Right atrium auricular region (tissue), 2 donors: ENCODE results near the gene CNTLN. TPM values are rescaled to one million over a fixed set of nuclear protein-coding genes. Genes with fewer than 3 reads are reported as not detected.

Experiments used
- DNase-seq: peaks from one replicate; pipeline ENCODE4 v3.0.0-alpha.2; 2019; ENCODE audit warnings: low spot score
- H3K27ac ChIP-seq, 2 donors: fragments of 200-600 bp; sonication (generic); 1 replicate in 1 of 2; 2 replicates in 1 of 2; pipeline ENCODE4 v1.5.1; 2016 to 2019
- H3K27me3 ChIP-seq, 2 donors: fragments of 200-600 bp; sonication (generic); one replicate each; pipeline versions ENCODE4 v1.5.1 to v1.6.0; 2017 to 2019
- H3K36me3 ChIP-seq: fragments of 200-600 bp; sonication (generic); one replicate; pipeline ENCODE4 v1.5.1; 2016
- H3K4me1 ChIP-seq, 2 donors: fragments of 200-600 bp; sonication (generic); one replicate each; pipeline versions ENCODE4 v1.5.1 to v1.6.0; 2017 to 2019
- H3K4me3 ChIP-seq, 2 donors: fragments of 200-600 bp; sonication (generic); 1 replicate in 1 of 2; 2 replicates in 1 of 2; pipeline ENCODE4 v1.5.1; 2017 to 2019; ENCODE audit warnings: mild to moderate bottlenecking in 1 of 2, moderate library complexity in 1 of 2
- H3K9me3 ChIP-seq, 2 donors: fragments of 200-600 bp; sonication (generic); one replicate each; pipeline ENCODE4 v1.5.1; 2019
- total RNA-seq, 2 donors: library from RNA; depleted of rRNA; stranded (reverse); fragments of >200 nt; gene quantifications; one replicate each; pipeline ENCODE4 v1.1.0, GENCODE V29; 2016
- TF ChIP-seq, protein P1 (sequence below), 2 donors: fragments of 200-600 bp; sonication (generic); IDR thresholded peaks; one replicate each; pipeline ENCODE4 v1.5.1; 2019; ENCODE audit warnings: antibody characterized with exemption in 2 of 2

The CNTLN gene
- total RNA-seq, 2 donors from 2014 or later = 3.2 to 5.9 TPM

- peaks cover 0 to 8% of the 10 kb centered on the region in 2 donors for H3K4me1 ChIP-seq
- no peaks in the 10 kb centered on the region for H3K36me3 ChIP-seq
- H3K27me3 ChIP-seq = no peaks in the 10 kb centered on the region
- H3K27ac ChIP-seq = peak overlapping the region; percentile 91 to 96
- H3K9me3 ChIP-seq = no peaks in the 10 kb centered on the region
- DNase-seq = no peak
- H3K4me3 ChIP-seq = peak overlapping the region; percentile 95
- TF ChIP-seq, protein P1, sequence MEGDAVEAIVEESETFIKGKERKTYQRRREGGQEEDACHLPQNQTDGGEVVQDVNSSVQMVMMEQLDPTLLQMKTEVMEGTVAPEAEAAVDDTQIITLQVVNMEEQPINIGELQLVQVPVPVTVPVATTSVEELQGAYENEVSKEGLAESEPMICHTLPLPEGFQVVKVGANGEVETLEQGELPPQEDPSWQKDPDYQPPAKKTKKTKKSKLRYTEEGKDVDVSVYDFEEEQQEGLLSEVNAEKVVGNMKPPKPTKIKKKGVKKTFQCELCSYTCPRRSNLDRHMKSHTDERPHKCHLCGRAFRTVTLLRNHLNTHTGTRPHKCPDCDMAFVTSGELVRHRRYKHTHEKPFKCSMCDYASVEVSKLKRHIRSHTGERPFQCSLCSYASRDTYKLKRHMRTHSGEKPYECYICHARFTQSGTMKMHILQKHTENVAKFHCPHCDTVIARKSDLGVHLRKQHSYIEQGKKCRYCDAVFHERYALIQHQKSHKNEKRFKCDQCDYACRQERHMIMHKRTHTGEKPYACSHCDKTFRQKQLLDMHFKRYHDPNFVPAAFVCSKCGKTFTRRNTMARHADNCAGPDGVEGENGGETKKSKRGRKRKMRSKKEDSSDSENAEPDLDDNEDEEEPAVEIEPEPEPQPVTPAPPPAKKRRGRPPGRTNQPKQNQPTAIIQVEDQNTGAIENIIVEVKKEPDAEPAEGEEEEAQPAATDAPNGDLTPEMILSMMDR (IDR thresholded peaks at IDR 0.05) = no peak
Measured at GRCh38 chr9:17135295-17136160, 688 bp downstream of the CNTLN start.

- H3K4me3 ChIP-seq = no peak overlapping the region
- H3K27me3 ChIP-seq = no peaks in the 10 kb centered on the region
- no peaks in the 10 kb centered on the region for H3K36me3 ChIP-seq
- H3K4me1 ChIP-seq = peaks cover 0 to 8% of the 10 kb centered on the region in 2 donors
- no peak overlapping the region for H3K27ac ChIP-seq
- no peak for DNase-seq
- TF ChIP-seq, protein P1 (IDR thresholded peaks at IDR 0.05) = no peak
- no peaks in the 10 kb centered on the region for H3K9me3 ChIP-seq
Measured at GRCh38 chr9:17137566-17137965, 2.7 kb downstream of the CNTLN start.

GRCh38 chr9:17138503-17138902, 3.7 kb downstream of the CNTLN start:
- Histone ChIP-seq H3K4me1 (peaks cover 0 to 8% of the 10 kb centered on the region in 2 donors), H3K4me3 (no peak overlapping the region), H3K27me3 (no peaks in the 10 kb centered on the region), H3K27ac (no peak overlapping the region), H3K36me3 (no peaks in the 10 kb centered on the region), H3K9me3 (no peaks in the 10 kb centered on the region)
- no peak for DNase-seq
- TF ChIP-seq, protein P1 (IDR thresholded peaks at IDR 0.05) = no peak

DNA sequence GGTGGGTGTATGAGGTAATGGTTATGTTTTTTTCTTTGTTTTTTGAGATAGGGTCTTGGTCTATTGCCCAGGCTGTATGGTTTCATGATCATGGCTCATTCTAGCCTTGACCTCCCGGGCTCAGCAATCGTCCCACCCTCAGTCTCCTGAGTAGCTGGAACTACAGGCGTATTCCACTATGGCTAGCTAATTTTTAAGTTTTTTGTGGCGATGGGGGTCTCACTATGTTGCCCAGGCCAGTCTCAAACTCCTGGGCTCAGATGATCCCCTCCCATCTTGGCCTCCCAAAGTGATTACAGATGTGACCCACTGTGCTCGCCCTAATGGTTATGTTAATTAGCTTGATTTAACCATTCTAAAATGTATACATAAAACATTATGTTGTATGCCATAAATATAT, 5.6 kb downstream of the CNTLN start:
- H3K4me3 ChIP-seq = no peak overlapping the region
- no peaks in the 10 kb centered on the region for H3K4me1 ChIP-seq
- H3K9me3 ChIP-seq = no peaks in the 10 kb centered on the region
- no peaks in the 10 kb centered on the region for H3K27me3 ChIP-seq
- DNase-seq = no peak
- H3K36me3 ChIP-seq = no peaks in the 10 kb centered on the region
- TF ChIP-seq, protein P1 (IDR thresholded peaks at IDR 0.05) = no peak
- H3K27ac ChIP-seq = no peak overlapping the region

- H3K27ac ChIP-seq = no peak overlapping the region
- TF ChIP-seq, protein P1 (IDR thresholded peaks at IDR 0.05) = no peak
- DNase-seq = no peak
- no peak overlapping the region for H3K4me3 ChIP-seq
- H3K27me3 ChIP-seq = no peaks in the 10 kb centered on the region
- no peaks in the 10 kb centered on the region for H3K9me3 ChIP-seq
- H3K4me1 ChIP-seq = no peaks in the 10 kb centered on the region
- H3K36me3 ChIP-seq = no peaks in the 10 kb centered on the region
Measured at GRCh38 chr9:17148324-17148723, 13.5 kb downstream of the CNTLN start.
